K562 (cell line): ENCODE results near the gene DZIP1. TPM values are rescaled to one million over a fixed set of nuclear protein-coding genes. Genes with fewer than 3 reads are reported as not detected.

ENCODE experiments used
- ATAC-seq: fragments of 200-7000 bp; cut with Tn5 transposase; 3 replicates; pipeline ENCODE4 v1.9.1; 2020; ENCODE audit warnings: moderate library complexity
- BruUV-seq: library from RNA; stranded (reverse); fragments of 400-500 nt; replicated peaks from 2 replicates; lab custom pipeline; 2021; lab: Mats Ljungman, UMichigan
- CTCF ChIA-PET: fragments of 300-600 bp; formaldehyde crosslinking; extraction: SDS; loops from one replicate; lab custom pipeline; 2021; ENCODE audit warnings: low intra/inter-chr PET ratio; lab: Yijun Ruan, JAX
- POLR2A ChIA-PET: fragments of 300-600, 350-650 bp; sonication (Branson Sonifier 250); formaldehyde crosslinking; extraction: SDS; loops from one replicate; lab custom pipeline; 2021; ENCODE audit warnings: antibody characterized with exemption, inconsistent platforms; lab: Yijun Ruan, JAX
- DNase-seq, 4 experiments: peaks; one replicate each; pipeline versions ENCODE4 v3.0.0 to v3.0.0-alpha.2; 2011 to 2018; ENCODE audit warnings: low spot score in 3 of 4, mixed read lengths in 3 of 4; ENCODE audit errors: extremely low read depth in 1 of 4
- FAIRE-seq: peaks from 2 replicates; lab custom pipeline; 2011; peaks lifted over from hg19 to GRCh38; lab: Jason Lieb, UNC
- H2AFZ ChIP-seq: 2 replicates; pipeline ENCODE4 v1.6.0; 2011; ENCODE audit warnings: low read depth, low read length, control low read depth, inconsistent platforms
- H3K27ac ChIP-seq: fragments of 200-600 bp; 3 replicates; pipeline ENCODE4 v1.8.0; 2011; ENCODE audit warnings: low read depth, mild to moderate bottlenecking, control low read depth, inconsistent platforms, low read length, moderate library complexity, mixed read lengths; ENCODE audit errors: extremely low read depth
- H3K27me3 ChIP-seq, 2 experiments: fragments of 300-600 bp in 1 of 2; 2 replicates in 1 of 2; 3 replicates in 1 of 2; pipeline versions ENCODE4 v1.6.0 to v1.8.0; 2011; ENCODE audit warnings: inconsistent platforms in 2 of 2, low read length in 2 of 2, mild to moderate bottlenecking in 1 of 2, mixed read lengths in 1 of 2, moderate library complexity in 1 of 2; ENCODE audit not compliant: control insufficient read depth in 2 of 2, insufficient read depth in 2 of 2
- H3K36me3 ChIP-seq: fragments of 300-600 bp; 3 replicates; pipeline ENCODE4 v1.8.0; 2011; ENCODE audit warnings: mild to moderate bottlenecking, low read length, inconsistent platforms; ENCODE audit not compliant: control insufficient read depth, insufficient read depth
- H3K4me1 ChIP-seq, 2 experiments: fragments of 200-600 bp in 1 of 2; replicated peaks in 1 of 2; 2 replicates in 1 of 2; 3 replicates in 1 of 2; pipeline versions ENCODE4 v1.5.1 to v1.8.0; 2011; ENCODE audit warnings: inconsistent platforms in 2 of 2, low read length in 2 of 2, mild to moderate bottlenecking in 1 of 2, mixed read lengths in 1 of 2, moderate library complexity in 1 of 2; ENCODE audit not compliant: control insufficient read depth in 2 of 2, insufficient read depth in 2 of 2
- H3K4me2 ChIP-seq: 2 replicates; pipeline ENCODE4 v1.6.1; 2011; ENCODE audit warnings: low read length, control low read depth, inconsistent platforms, mixed read lengths; ENCODE audit not compliant: insufficient read depth
- H3K4me3 ChIP-seq: fragments of 200-600 bp; sonication (generic), shearing (Covaris generic); 2 replicates; pipeline ENCODE4 v1.5.1; 2016; ENCODE audit warnings: control low read depth, inconsistent platforms
- H3K79me2 ChIP-seq: fragments of 200-600 bp; 3 replicates; pipeline ENCODE4 v1.8.0; 2011; ENCODE audit warnings: low read length, inconsistent platforms; ENCODE audit not compliant: control insufficient read depth, insufficient read depth
- H3K9ac ChIP-seq, 2 experiments: 2 replicates each; pipeline versions ENCODE4 v1.6.0 to v1.6.1; 2011; ENCODE audit warnings: low read depth in 2 of 2, low read length in 2 of 2, control low read depth in 1 of 2, inconsistent platforms in 1 of 2, mild to moderate bottlenecking in 1 of 2, mixed read lengths in 1 of 2; ENCODE audit not compliant: insufficient read depth in 1 of 2
- H3K9me1 ChIP-seq: one replicate; pipeline ENCODE4 v1.6.0; 2011; ENCODE audit warnings: inconsistent platforms, mild to moderate bottlenecking, low read length, moderate library complexity; ENCODE audit not compliant: control insufficient read depth, insufficient read depth
- H3K9me3 ChIP-seq: replicated peaks from 2 replicates; pipeline ENCODE4 v1.5.1; 2011; ENCODE audit warnings: low read depth, low read length, inconsistent platforms; ENCODE audit not compliant: control insufficient read depth, insufficient read depth
- H4K20me1 ChIP-seq: replicated peaks from 2 replicates; pipeline ENCODE4 v1.6.1; 2011; ENCODE audit warnings: low read length, inconsistent platforms, mixed read lengths; ENCODE audit not compliant: control insufficient read depth, insufficient read depth
- CREB1 ChIP-seq, 2 experiments: sonication (generic) in 1 of 2; formaldehyde crosslinking in 1 of 2; IDR thresholded peaks; 2 replicates each; pipeline versions ENCODE4 v1.6.1 to v1.8.0; 2012 to 2022; ENCODE audit warnings: inconsistent platforms in 1 of 2, mild to moderate bottlenecking in 1 of 2, missing genetic modification reagents in 1 of 2, moderate library complexity in 1 of 2
- DLX4 ChIP-seq: fragments of 250-450 bp; sonication (Bioruptor Pico); IDR thresholded peaks from 2 replicates; pipeline ENCODE4 v1.6.1; 2021; ENCODE audit warnings: mild to moderate bottlenecking
- HOXB6 ChIP-seq: fragments of 250-450 bp; sonication (Bioruptor Pico); IDR thresholded peaks from 2 replicates; pipeline ENCODE4 v1.5.1; 2022; ENCODE audit warnings: mild to moderate bottlenecking, borderline replicate concordance
- KLF6 ChIP-seq: fragments of 250-450 bp; sonication (Bioruptor Pico); IDR thresholded peaks from 2 replicates; pipeline ENCODE4 v1.4.0; 2020; ENCODE audit warnings: mild to moderate bottlenecking, moderate library complexity, borderline replicate concordance
- NFIC ChIP-seq: fragments of 450-650 bp; IDR thresholded peaks from 2 replicates; pipeline ENCODE4 v1.6.1; 2017; ENCODE audit warnings: mild to moderate bottlenecking, inconsistent platforms
- RBFOX2 ChIP-seq: fragments of 200-400 bp; formaldehyde crosslinking; IDR thresholded peaks from 2 replicates; pipeline ENCODE4 v1.6.1; 2017; ENCODE audit warnings: low read depth, mild to moderate bottlenecking, low read length, moderate library complexity
- SMAD1 ChIP-seq: fragments of 150-350 bp; IDR thresholded peaks from 2 replicates; pipeline ENCODE4 v1.6.1; 2014; ENCODE audit warnings: low read length, low read depth; ENCODE audit not compliant: partially characterized antibody
- SMARCA4 ChIP-seq: fragments of 450-650 bp; IDR thresholded peaks from 2 replicates; pipeline ENCODE4 v1.6.1; 2016
- SP1 ChIP-seq: sonication (generic); formaldehyde crosslinking; IDR thresholded peaks from 2 replicates; pipeline ENCODE4 v1.8.1; 2022; ENCODE audit warnings: mild to moderate bottlenecking, missing genetic modification reagents
- ZNF197 ChIP-seq: fragments of 200-800 bp; sonication (Bioruptor generic); IDR thresholded peaks from 2 replicates; pipeline ENCODE4 v1.6.1; 2016; ENCODE audit warnings: low read depth, missing genetic modification characterization, missing compliant biosample characterization
- WGBS: fragments of 100-300 bp; shearing (Covaris generic); methylation state at CpG from one replicate; pipeline ENCODE4 v1.1.6; 2016; ENCODE audit warnings: low coverage, mixed read lengths; ENCODE audit not compliant: insufficient coverage; ENCODE audit errors: missing lambda C conversion rate; 5-methylcytosine and 5-hydroxymethylcytosine counted together
- in situ Hi-C: fragments of 300-500 bp; cut with MboI; formaldehyde crosslinking; loops from 4 replicates; pipeline ENCODE4 v1.15.0; 2018; ENCODE audit warnings: inconsistent platforms, mixed read lengths
- intact Hi-C: fragments of 100-400 bp; cut with micrococcal nuclease; formaldehyde crosslinking; loops from 2 replicates; pipeline ENCODE4 v1.14.2; 2022
- polyA plus RNA-seq, 8 experiments: library from polyadenylated mRNA; depleted of rRNA in 4 of 8; stranded (reverse) in 5 of 8; unstranded in 3 of 8; fragments of >200 nt; fragmentation: Nextera tagmentation in 2 of 8; fragmentation: Illumina TruSeq in 1 of 8; extraction: Ambion mirVana in 2 of 8; extraction: Trizol in 1 of 8; gene quantifications; 2 replicates each; pipeline versions ENCODE4 v1.2.1 to v1.2.3, GENCODE V29; 2011 to 2014; ENCODE audit warnings: inconsistent platforms in 1 of 8, missing spikeins in 1 of 8
- total RNA-seq, 7 experiments: library from RNA; depleted of rRNA in 6 of 7; stranded (reverse); fragments of >200 nt in 6 of 7; fragmentation: Illumina TruSeq in 2 of 7; extraction: Trizol in 2 of 7; gene quantifications; 2 replicates each; pipeline versions ENCODE4 v1.2.1 to v1.2.3, GENCODE V29; 2011 to 2021; ENCODE audit warnings: low replicate concordance in 1 of 7

The DZIP1 gene
- total and polyA plus RNA-seq, 9 of the 15 experiments (the other 6 are each of a cell fraction or from before 2014, with no cell fraction given), result 0.07 TPM; not detected in 8

- H3K9me3 ChIP-seq, result no peaks in the 10 kb centered on the region
- no peaks in the 10 kb centered on the region for H3K36me3 ChIP-seq
- DNase-seq, result no peak
- POLR2A ChIA-PET, result no interaction called here
- H3K9ac ChIP-seq, result no peak overlapping the region
- in situ Hi-C loops, result no loop called here
- intact Hi-C loops, result no loop called here
- no peaks in the 10 kb centered on the region for H3K27me3 ChIP-seq
- TF ChIP-seq SMARCA4 (no peak), RBFOX2 (no peak), SMAD1 (no peak), KLF6 (CRISPR knock-in tag) (no peak), NFIC (no peak), SP1 (CRISPR knock-in tag) (no peak), HOXB6 (CRISPR knock-in tag) (no peak), DLX4 (no peak), CREB1 (IDR thresholded peaks at IDR 0.05) (no peak), CREB1 (CRISPR knock-in tag; IDR thresholded peaks at IDR 0.05) (no peak), ZNF197 (CRISPR knock-in tag) (no peak)
- CTCF ChIA-PET, result no interaction called here
- H3K4me2 ChIP-seq, result no peak overlapping the region
- H3K79me2 ChIP-seq, result no peaks in the 10 kb centered on the region
- no TSS peak for BruUV-seq
- 0% methylated on average over 2 of the region's 2 CpGs for WGBS
- no peak overlapping the region for H3K4me3 ChIP-seq
- H2AFZ ChIP-seq, result no peak overlapping the region
- no peaks in the 10 kb centered on the region for H3K4me1 ChIP-seq
- no peak overlapping the region for H3K27ac ChIP-seq
- H3K9me1 ChIP-seq, result no peaks in the 10 kb centered on the region
- no peaks in the 10 kb centered on the region for H4K20me1 ChIP-seq
- no peak for FAIRE-seq
- ATAC-seq, result no peak
Measured at GRCh38 chr13:95568131-95568530, 76.4 kb downstream of the DZIP1 start.
